ENCODE data around the gene CFAP161.
"Not testable (repeated sequence)": the region's sequence is repeated elsewhere in the genome, so short reads cannot be mapped to it uniquely, and the experiment has no call there.

DNA sequence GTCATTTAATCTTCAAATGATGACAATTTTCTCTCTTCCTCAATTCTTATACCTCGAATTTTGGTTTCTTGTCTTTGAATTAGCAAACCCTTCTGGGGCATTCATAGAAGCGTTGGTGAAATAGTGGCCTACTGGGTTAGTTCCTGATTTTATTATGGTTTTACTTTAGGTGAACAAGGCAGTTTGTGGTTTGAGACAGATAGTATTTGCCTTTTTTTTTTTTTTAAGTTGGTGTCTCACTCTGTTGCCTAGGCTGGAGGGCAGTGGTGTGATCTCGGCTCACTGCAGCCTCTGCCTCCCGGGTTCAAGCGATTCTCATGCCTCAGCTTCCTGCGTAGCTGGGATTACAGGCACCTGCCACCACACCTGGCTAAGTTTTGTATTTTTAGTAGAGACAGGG, 7.4 kb downstream of the CFAP161 start:
- TF ChIP-seq, protein P1, sequence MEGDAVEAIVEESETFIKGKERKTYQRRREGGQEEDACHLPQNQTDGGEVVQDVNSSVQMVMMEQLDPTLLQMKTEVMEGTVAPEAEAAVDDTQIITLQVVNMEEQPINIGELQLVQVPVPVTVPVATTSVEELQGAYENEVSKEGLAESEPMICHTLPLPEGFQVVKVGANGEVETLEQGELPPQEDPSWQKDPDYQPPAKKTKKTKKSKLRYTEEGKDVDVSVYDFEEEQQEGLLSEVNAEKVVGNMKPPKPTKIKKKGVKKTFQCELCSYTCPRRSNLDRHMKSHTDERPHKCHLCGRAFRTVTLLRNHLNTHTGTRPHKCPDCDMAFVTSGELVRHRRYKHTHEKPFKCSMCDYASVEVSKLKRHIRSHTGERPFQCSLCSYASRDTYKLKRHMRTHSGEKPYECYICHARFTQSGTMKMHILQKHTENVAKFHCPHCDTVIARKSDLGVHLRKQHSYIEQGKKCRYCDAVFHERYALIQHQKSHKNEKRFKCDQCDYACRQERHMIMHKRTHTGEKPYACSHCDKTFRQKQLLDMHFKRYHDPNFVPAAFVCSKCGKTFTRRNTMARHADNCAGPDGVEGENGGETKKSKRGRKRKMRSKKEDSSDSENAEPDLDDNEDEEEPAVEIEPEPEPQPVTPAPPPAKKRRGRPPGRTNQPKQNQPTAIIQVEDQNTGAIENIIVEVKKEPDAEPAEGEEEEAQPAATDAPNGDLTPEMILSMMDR (IDR thresholded peaks at IDR 0.05), result not testable (repeated sequence)
- not testable (repeated sequence) for TF ChIP-seq POLR2A (IDR thresholded peaks at IDR 0.05)
